ENCODE measurements around the gene CACNA1D. TPM values are rescaled to one million over a fixed set of nuclear protein-coding genes. Genes with fewer than 3 reads are reported as not detected.
"Not testable (repeated sequence)": the region's sequence is repeated elsewhere in the genome, so short reads cannot be mapped to it uniquely, and the experiment has no call there.

The CACNA1D gene
- total RNA-seq, 4 donors from 2014 or later: 0.75 to 2.5 (median 1.2) TPM

- no peak for DNase-seq (ENCODE audit: extremely low spot score)
- Histone ChIP-seq H3K9me3 (peaks cover 0 to 9% (median 6%) of the 10 kb centered on the region in 4 donors), H3K4me1 (no peaks in the 10 kb centered on the region), H3K4me3 (no peak overlapping the region), H3K27ac (replicated peaks in 1 of 4) (no peak overlapping the region), H3K27me3 (no peaks in the 10 kb centered on the region), H3K36me3 (no peaks in the 10 kb centered on the region)
- intact Hi-C loops (cut with DNase I): no loop called here
- TF ChIP-seq CTCF (IDR thresholded peaks at IDR 0.05) (no peak), POLR2AphosphoS5 (IDR thresholded peaks at IDR 0.05) (no peak), EP300 (IDR thresholded peaks at IDR 0.05) (no peak), POLR2A (IDR thresholded peaks at IDR 0.05; ENCODE audit: low read depth) (no peak)
- 72% methylated on average over 6 of the region's 6 CpGs for WGBS
Measured at GRCh38 chr3:53658613-53659193, 164.3 kb downstream of the CACNA1D start.

GRCh38 chr3:53659996-53660395 is 165.6 kb downstream of the CACNA1D start:
- H3K4me1 ChIP-seq: no peaks in the 10 kb centered on the region
- DNase-seq (ENCODE audit: extremely low spot score): no peak
- intact Hi-C loops (cut with DNase I): no loop called here
- WGBS: 94% methylated on average over 7 of the region's 7 CpGs
- peaks cover 0 to 9% (median 6%) of the 10 kb centered on the region in 4 donors for H3K9me3 ChIP-seq
- no peaks in the 10 kb centered on the region for H3K27me3 ChIP-seq
- H3K36me3 ChIP-seq: no peaks in the 10 kb centered on the region
- no peak for TF ChIP-seq POLR2A (IDR thresholded peaks at IDR 0.05; ENCODE audit: low read depth)
- TF ChIP-seq EP300 (IDR thresholded peaks at IDR 0.05): no peak
- no peak for TF ChIP-seq CTCF (IDR thresholded peaks at IDR 0.05)
- no peak for TF ChIP-seq POLR2AphosphoS5 (IDR thresholded peaks at IDR 0.05)
- H3K4me3 ChIP-seq: no peak overlapping the region
- H3K27ac ChIP-seq (replicated peaks in 1 of 4): no peak overlapping the region

GRCh38 chr3:53661480-53661879 is 167.1 kb downstream of the CACNA1D start:
- intact Hi-C loops (cut with DNase I): no loop called here
- WGBS: 91% methylated on average over 5 of the region's 5 CpGs
- Histone ChIP-seq H3K4me3 (no peak overlapping the region), H3K36me3 (no peaks in the 10 kb centered on the region), H3K27me3 (no peaks in the 10 kb centered on the region), H3K4me1 (no peaks in the 10 kb centered on the region), H3K9me3 (peaks cover 0 to 9% (median 6%) of the 10 kb centered on the region in 4 donors), H3K27ac (replicated peaks in 1 of 4) (no peak overlapping the region)
- TF ChIP-seq EP300 (IDR thresholded peaks at IDR 0.05): no peak
- TF ChIP-seq CTCF (IDR thresholded peaks at IDR 0.05): no peak
- no peak for TF ChIP-seq POLR2A (IDR thresholded peaks at IDR 0.05; ENCODE audit: low read depth)
- no peak for TF ChIP-seq POLR2AphosphoS5 (IDR thresholded peaks at IDR 0.05)
- peak; percentile 47 for DNase-seq (ENCODE audit: extremely low spot score)

- H3K4me1 ChIP-seq; H3K9me3 ChIP-seq; DNase-seq (ENCODE audit: extremely low spot score); H3K27ac ChIP-seq (replicated peaks in 1 of 4); H3K27me3 ChIP-seq; H3K4me3 ChIP-seq; H3K36me3 ChIP-seq; intact Hi-C loops (cut with DNase I): not testable (repeated sequence)
- 88% methylated on average over 4 of the region's 4 CpGs for WGBS
Measured at GRCh38 chr3:53664812-53665211, 170.4 kb downstream of the CACNA1D start.

GRCh38 chr3:53665608-53666425 is 171.4 kb downstream of the CACNA1D start:
- TF ChIP-seq POLR2A (IDR thresholded peaks at IDR 0.05; ENCODE audit: low read depth): no peak
- TF ChIP-seq CTCF (IDR thresholded peaks at IDR 0.05): no peak
- TF ChIP-seq POLR2AphosphoS5 (IDR thresholded peaks at IDR 0.05): no peak
- no peak for TF ChIP-seq EP300 (IDR thresholded peaks at IDR 0.05)
- 80% methylated on average over 11 of the region's 12 CpGs for WGBS
- H3K36me3 ChIP-seq: no peaks in the 10 kb centered on the region
- no peaks in the 10 kb centered on the region for H3K4me1 ChIP-seq
- H3K27ac ChIP-seq (replicated peaks in 1 of 4): no peak overlapping the region
- intact Hi-C loops (cut with DNase I): no loop called here
- peaks cover 0 to 9% (median 6%) of the 10 kb centered on the region in 4 donors for H3K9me3 ChIP-seq
- peak; percentile 88 for DNase-seq (ENCODE audit: extremely low spot score)
- H3K4me3 ChIP-seq: no peak overlapping the region
- H3K27me3 ChIP-seq: no peaks in the 10 kb centered on the region

Data from esophagus muscularis mucosa (tissue), 4 donors.